GM20000 (cell line): Measurements from ENCODE around the gene YARS2.

Source experiments
- DNase-seq: peaks from one replicate; pipeline ENCODE4 v3.0.0; 2012; ENCODE audit warnings: low spot score
- TF ChIP-seq, protein P1 (sequence below): IDR thresholded peaks from 2 replicates; pipeline ENCODE4 v1.5.1; 2012; ENCODE audit warnings: mild to moderate bottlenecking, control low read depth; ENCODE audit errors: extremely low read depth, missing control alignments

Gene YARS2

DNA sequence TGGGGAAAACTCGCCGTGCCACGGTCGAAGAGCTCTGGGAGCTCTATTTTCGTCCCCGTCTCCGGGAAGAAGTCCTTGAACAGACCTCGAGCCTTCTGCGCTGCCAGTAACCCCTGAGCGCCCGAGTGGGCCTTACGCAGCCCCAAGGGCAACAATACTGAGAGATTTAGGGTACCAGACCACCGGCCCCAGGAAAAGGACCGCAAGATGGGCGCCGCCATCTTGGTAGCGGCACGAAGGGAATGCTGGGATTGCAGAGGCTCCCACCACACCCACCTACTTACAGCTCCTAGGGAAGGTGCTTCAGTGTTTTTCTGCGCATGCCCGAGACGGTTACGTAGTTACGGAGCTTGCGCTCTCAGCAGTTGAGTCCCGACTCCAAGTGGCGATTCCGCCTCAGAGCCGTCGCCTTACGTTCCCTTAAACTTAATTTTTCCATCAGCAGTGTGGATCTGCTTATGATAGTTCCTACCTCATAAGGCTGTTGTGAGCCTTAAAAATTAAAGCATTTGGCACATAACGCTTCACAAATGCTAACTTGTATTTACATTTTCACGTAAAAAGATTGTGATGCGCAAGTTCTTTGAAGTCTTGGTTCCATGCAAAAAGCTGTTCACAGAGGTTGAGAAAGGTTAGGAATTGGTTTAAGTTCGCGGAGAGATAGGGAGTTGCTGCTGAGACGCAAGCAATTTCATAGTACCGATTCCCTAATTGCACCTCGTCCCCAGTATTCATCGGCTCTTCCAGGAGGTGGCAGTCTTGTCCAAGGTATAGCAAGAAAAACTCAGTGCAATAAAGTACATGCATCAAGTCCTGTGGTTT, at the start of gene YARS2:
Gene YARS2 (minus strand): TSS at position 244 of the 822 bp plus-strand sequence. CDS start 23 bp downstream, at position 221.
- TF ChIP-seq, protein P1, sequence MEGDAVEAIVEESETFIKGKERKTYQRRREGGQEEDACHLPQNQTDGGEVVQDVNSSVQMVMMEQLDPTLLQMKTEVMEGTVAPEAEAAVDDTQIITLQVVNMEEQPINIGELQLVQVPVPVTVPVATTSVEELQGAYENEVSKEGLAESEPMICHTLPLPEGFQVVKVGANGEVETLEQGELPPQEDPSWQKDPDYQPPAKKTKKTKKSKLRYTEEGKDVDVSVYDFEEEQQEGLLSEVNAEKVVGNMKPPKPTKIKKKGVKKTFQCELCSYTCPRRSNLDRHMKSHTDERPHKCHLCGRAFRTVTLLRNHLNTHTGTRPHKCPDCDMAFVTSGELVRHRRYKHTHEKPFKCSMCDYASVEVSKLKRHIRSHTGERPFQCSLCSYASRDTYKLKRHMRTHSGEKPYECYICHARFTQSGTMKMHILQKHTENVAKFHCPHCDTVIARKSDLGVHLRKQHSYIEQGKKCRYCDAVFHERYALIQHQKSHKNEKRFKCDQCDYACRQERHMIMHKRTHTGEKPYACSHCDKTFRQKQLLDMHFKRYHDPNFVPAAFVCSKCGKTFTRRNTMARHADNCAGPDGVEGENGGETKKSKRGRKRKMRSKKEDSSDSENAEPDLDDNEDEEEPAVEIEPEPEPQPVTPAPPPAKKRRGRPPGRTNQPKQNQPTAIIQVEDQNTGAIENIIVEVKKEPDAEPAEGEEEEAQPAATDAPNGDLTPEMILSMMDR: peak; percentile 36
- peak; percentile 87 for DNase-seq

DNA sequence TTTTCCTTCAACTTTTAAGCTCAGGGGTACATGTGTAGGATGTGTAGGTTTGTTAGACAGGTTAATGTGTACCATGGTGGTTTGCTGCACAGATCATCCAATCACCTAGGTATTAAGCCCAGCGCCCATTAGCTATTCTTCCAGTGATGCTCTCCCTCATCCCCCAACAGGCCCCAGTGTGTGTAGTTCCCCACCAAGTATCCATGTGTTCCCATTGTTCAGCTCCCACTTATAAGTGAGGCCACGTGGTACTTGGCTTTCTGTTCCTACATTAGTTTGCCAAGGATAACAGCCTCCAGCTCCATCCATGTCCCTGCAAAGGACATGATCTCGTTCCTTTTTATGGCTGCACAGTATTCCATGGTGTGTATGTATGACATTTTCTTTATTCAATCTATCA, 48.6 kb upstream of the YARS2 start:
- TF ChIP-seq, protein P1: no peak
- no peak for DNase-seq

DNA sequence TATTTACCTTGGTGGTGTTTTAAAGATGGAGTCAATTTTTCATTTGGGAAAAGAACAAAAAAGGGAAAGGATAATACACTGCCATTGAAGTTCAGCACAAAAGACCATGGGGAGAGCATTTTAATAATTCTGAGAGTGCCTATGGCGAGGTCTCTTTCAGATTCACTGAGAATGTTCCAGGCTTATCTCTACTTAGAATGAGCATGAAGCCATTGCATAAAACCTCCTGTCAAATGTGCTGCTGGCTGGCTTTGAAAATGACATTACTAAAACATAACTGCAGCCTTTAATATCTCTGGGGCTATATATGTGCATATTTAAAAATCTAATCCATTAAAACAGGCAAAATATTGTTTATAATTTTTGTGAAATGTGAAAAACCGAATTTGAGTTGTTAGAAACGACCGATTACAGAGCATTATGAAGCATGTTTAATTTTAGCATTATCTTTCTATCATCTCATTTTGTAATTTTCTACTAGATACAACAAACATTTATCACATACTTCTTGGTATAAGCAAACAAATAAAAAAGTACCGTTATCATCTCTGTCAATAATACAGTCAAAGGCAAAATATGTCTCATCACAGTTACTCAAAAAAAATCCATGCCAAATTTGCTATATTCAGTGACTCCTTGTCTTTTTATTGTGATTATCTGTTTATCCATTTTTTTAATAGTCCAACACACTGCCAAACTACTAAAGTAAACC, 45.7 kb upstream of the YARS2 start:
- DNase-seq: no peak
- TF ChIP-seq, protein P1: no peak

DNA sequence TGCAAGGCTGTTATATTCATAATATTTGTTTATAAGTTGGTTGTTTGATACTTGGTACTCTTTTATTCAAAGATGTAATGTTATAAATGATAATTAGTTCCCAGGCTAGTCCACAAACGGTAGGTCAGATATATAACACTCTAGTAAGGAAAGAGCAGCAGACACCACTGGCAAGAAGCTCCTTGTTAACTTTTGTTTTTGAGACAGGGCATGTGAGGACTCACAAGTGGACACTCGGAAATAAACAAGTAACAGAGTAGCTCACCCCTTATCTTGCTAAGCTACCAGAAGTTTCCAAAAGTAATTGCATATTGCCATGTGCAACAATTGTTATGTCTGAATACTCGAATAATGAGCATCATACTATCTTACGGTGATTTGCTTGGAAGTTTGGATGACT, 38.6 kb upstream of the YARS2 start:
- TF ChIP-seq, protein P1: no peak
- DNase-seq: no peak

DNA sequence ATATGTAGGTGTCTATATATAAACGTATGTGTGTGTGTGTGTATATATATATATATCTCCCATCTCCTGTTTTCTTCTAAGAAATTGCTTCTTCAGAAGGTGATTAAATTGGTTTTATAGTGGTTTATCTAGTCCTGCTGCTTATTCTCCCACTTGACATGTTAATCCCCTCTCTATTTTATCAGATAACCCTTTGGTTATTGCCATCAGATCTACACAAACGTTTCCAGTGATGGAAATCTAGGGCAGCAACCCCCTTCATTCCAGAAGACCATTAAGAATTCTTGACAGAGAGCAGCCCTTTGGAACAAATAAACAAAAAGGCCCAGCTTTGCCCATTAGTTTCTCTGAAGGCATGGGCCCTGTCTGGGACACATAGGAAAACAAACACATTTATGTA, 34.2 kb upstream of the YARS2 start:
- TF ChIP-seq, protein P1: no peak

DNA sequence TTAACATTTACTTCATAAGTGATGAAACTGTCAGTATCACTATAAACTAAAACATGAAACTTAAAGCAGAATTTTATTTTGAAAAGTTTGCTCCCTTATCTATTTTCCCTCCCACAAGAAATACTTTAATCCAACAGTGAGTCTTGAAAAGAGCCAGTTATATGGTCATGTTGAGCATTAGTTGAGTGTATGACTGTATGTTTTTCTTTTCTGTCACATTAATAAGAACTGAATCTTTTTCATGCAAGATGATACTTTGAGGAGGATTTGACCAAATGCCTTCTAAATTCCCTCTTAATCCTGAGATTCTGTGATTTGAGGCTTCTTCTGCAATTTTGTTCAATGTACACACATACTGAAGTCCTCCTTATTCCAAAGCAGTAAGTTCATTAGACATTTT, 33.7 kb upstream of the YARS2 start:
- TF ChIP-seq, protein P1: no peak
- DNase-seq: no peak

More for the DNA sequence above, 34.2 kb upstream of the YARS2 start:
- DNase-seq: no peak

DNA sequence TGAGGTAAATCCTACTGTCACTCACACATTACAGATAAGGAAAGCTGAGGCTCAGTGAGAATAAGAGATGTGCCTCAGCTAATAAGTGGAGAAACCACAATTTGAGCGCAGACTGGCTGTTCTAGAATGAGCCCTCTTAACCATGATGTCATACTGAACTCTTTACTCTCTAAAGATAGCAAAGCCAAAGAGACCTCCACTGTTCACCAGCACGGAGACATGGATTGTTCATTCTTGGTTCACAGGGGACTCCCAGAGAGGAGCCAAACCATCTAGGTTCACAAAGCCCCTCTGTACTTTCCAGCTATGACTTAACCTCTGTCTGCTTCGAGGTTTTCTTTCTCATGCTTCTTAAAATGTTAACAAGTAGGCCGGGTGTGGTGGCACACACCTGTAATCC, 32.7 kb upstream of the YARS2 start:
- no peak for DNase-seq
- TF ChIP-seq, protein P1: no peak
